ENCODE data around the gene KLHL2. TPM values are rescaled to one million over a fixed set of nuclear protein-coding genes. Genes with fewer than 3 reads are reported as not detected.
A peak's percentile ranks its signal among the peaks of the same experiment; 100 is the strongest.

KLHL2 gene
- total RNA-seq, 1 experiment from 2014 or later = 14.2 TPM

DNA sequence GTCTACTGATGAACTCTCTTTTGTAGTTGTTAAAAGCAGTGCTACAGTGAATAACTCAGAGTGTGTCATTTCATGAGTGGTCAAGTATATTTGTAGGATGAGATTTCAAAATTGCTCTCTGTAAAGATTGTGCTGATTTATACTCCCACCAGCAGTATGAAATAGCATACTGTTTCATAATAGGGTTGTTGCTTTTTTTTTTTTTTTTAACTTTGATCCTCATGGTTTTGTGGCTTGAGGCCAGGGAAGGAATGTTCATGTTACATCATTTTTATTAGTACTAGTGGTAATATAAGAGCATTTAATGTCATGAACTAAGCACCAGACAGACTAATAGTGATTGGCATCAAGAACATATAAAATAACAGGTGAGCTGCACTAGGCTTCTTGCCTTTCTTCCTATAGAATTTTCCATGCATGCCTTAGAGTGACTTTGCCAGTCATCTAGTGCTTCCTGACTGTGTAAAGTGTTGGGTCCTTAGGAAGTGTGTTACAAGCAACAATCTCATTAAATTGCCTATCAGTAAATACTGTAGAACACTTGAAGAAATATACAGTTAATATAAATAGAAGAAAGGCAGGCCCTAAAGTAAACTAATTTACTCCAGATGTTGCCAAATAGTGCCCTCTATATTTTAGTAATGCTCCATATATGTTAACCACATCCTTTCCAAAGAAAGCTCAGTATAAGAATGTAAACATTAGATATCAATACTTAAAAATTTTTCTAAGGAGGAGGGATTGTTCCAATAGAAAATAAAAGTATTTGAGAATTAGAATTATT lies 81.5 kb downstream of the KLHL2 start:
- peak; percentile 14 for DNase-seq (ENCODE audit: low read depth)

DNA sequence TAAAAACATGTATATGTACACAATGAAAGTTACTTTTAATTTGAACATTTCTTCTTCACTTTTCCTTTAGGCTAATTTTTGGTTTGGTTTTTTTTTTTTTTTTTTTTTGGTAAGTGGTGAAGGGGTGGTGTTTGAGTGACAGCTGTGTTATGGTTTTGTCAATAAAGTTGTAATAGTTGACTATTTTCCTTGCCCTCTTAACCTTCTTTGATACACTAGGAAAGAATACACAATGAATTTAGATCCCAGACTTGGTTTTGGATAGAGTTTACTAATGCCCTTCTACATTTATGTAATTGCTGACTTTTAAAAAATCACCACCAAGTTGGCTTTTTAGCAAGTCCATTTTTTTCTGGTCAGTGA lies 82.0 kb downstream of the KLHL2 start:
- DNase-seq (ENCODE audit: low read depth) = no peak

DNA sequence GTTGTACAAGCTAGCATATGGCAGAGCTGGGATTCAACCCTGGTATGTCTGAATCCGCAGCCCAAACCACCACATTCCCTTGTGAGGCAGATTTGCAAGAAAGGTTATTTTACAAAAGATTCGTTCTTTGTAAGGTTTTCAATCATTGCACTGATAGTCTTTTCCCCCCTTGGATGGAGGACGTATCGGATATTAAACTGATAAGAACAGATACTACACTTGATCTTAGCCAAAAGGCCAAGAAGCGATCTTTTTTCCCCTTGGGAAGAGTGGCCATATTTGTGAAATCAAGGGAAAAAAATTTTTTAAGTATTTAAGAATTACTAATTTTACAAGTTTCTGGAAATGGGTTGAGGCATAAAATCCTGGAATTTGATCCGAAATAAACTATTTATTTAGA lies 85.7 kb downstream of the KLHL2 start:
- DNase-seq (ENCODE audit: low read depth) = no peak

DNA sequence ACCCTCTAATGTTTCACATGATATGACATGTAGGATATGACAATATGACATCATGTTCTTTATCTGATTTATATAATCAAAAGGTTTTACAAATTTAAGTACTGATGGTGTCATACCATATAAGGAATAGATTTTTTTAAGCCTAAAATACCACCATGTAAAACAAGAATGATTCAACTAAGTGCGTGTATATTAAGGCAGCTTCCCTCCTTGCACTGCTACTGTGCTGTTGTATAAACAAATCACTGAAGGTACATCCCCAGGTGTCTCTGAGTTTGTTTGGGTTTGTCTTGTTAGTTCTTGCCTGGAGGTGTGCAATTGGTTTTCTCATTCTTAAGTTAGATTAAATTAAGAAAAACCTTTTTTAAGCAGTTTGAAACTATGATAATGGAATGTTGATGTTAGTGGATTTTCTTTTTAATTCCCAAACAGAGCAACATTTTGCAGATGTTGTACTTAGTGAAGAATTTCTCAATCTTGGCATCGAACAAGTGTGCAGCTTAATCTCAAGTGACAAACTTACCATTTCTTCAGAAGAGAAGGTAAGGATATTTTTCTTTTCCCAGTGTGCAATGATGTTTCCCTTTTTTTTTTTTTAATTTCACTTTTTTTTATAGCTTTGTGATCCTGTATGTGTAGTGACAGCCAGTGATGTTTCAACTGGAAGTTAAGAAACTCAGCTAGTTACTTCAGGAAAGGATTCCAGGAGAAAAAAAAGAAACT lies 86.7 kb downstream of the KLHL2 start:
- DNase-seq (ENCODE audit: low read depth) = no peak

DNA sequence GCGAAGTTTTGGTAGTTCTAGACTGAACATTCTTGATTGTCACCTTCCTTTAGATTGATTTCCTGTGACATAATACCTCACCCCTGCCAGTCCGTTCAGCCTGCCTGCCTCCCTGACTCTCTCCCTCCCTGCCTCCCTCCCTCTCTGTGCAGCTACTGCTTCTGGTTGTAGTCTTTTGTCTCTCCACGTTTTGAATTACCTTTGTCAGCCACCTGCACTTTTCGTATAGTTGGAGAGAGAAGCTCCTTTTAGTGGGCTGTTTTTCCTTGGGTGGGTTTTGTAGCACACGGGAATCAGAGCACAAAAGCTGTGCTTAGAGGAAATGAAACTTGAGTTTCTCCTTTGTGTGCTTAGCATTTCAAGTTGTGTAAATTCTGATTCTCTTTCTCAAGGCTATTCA lies 87.5 kb downstream of the KLHL2 start:
- no peak for DNase-seq (ENCODE audit: low read depth)

DNA sequence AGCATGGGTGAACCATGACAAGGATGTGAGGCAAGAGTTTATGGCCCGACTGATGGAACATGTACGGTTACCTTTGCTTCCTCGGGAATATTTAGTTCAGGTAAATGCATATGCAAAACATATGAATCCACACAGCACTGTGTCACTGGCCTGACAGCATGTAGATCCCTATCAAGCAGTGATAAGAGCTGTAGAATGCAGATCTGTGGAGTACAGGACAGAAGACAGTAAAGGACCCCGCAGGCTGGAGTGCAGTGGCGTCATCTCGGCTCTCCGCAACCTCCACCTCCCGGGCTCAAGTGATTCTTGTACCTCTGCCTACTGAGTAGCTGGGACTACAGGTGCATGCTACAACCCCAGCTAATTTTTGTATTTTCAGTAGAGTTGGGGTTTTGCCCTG lies 90.3 kb downstream of the KLHL2 start:
- no peak for DNase-seq (ENCODE audit: low read depth)

DNA sequence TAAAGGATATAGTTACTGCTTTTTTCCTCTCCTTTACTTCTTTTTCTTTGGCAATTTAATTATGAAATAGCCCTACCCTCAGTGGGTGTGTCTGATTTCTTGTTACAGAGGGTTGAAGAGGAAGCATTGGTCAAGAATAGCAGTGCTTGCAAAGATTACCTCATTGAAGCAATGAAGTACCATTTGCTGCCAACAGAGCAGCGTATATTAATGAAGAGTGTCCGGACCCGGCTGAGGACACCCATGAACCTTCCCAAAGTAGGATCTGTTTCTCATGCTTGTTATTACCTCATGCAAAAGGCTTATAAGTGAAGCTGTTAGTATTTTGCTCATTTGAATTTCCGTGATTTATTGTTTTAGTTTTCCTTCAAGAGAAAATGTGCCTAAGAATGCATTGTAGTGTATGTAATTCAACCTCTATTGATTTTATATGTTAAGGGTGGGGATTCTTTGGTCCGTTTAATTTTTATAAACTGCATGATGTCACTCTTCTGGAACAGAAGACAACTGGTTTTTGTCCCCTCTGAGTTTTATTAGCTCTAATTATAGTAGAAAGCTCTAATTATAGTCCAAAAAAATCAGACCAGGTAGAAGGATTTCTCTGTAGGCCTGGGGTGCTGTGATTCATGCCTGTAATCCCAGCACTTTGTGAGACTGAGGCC lies 92.2 kb downstream of the KLHL2 start:
- no peak for DNase-seq (ENCODE audit: low read depth)

DNA sequence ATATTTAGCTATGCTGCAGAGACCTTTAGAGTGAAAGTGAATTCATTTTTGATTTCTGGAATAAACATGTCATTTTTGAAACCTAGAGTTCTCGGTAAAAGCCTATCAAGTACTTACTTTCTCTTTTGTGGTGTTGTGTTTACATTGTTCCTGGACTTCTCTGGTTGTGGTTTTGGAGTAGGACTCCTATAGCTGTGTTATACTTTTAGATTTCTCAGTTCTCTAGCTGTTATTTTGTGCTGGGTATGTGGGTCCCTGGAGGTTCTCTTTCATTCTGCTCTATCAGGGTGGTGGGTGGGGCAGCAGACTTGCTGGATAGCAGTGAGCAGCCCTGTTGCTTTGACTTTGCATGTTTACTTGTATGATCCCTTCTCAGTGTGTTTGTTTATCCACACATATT lies 94.5 kb downstream of the KLHL2 start:
- peak; percentile 15 for DNase-seq (ENCODE audit: low read depth)

DNA sequence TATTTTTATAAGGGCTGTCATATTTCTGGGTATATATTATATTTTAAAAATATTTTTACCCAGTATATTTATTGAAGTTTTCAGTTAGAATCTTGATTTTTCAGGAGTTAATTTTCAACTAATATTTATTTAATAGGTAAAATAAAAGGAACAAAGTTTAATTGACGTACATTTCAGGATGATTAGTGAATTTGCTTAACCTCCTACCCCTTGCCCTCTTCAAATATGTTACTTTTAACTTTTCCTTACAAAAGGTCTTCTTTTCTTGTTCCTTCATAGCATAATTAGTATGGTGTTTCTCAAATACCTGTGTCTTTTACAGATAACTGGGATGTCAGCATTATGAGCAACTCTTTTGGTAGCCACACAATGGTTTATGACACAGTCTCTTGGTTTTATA lies 95.3 kb downstream of the KLHL2 start:
- no peak for DNase-seq (ENCODE audit: low read depth)

DNA sequence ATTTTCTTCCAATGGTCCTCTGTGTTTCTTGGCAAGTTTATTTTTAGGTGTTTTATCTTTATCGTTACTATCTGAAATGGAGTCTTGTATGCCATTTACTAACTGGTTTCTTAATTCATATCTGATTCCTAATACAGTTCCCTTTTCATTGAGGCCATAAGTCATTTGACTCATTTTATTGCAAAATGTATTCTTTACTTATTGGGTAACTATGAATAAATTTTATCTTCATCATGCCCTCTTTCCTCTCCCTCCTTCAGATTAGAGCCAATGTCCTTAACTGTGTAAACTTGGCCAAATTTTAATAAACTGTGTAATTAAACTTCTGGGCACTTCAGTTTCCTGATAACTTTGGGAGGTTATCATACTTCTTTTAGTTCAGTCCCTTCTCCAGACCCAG lies 100.8 kb downstream of the KLHL2 start:
- no peak for DNase-seq (ENCODE audit: low read depth)

DNA sequence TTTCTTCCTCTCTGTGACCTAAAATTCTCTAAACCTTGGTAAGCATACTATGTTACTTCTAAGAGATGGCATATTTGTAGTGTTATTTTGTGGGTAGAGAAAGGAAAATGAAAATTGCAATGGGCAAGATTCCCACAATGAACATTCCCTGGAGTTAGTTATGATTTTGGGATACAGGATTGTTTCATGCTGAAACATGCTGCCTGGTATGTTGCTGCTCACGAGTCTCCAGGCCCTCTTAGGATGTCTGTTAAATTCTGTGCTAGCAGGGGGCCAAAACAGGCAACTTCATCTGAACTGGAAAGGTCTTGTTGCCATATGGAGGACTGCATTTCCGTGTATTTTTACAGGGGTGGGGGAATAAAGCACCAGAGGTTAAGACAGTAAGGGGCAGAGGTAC lies 101.2 kb downstream of the KLHL2 start:
- no peak for DNase-seq (ENCODE audit: low read depth)

DNA sequence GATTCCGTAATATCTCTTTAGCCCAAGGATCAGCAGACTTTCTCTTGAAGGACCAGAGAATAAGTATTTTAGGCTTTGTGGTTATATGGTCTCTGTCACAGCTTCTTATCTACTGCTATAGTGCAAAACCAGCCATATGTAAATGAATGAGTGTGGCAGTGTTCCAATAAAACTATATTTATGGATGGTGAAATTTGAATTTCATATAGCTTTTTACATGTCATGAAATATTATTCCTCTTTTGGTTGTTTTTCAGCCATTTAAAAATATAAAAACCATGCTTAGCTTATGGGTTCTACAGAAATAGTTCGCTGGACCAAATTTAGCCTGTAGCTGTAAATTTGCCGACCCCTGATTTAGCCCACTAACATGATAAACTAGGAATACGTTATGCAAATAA lies 102.1 kb downstream of the KLHL2 start:
- DNase-seq (ENCODE audit: low read depth) = no peak

DNA sequence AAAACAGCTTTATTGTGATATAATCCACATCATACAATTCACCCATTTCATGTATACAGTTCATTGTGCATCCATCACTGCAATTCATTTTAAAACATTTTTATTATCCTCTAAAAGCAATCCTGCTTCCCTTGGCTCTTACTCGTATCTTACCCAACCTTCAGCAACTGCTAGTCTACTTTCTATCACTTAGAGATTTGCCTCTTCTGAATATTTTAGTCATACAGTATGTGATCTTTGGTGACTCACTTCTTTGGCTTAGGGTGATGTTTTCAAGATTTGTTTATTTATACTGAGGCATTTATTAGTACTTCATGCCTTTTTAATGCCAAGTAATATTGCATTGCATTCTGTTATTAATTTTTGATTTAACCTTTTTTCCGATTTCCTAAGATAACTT lies 105.1 kb downstream of the KLHL2 start:
- no peak for DNase-seq (ENCODE audit: low read depth)

DNA sequence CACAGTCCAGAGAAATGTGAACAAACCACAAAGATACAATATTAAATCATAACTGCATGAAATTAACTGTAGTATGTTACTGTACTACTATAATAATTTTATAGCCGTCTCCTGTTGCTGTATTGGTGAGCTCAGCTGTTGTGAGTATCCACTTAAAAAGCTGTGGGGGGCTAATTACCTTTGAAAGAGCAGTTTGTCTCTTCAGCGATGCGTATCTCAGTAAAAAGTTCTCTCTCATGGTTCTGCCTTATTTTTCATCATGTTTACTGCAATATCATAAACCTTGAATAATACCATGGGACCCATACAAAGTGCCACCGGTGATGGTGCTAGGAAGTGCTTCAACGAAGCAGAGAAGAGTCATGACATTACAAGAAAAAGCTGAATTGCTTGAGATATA lies 111.7 kb downstream of the KLHL2 start:
- no peak for DNase-seq (ENCODE audit: low read depth)

DNA sequence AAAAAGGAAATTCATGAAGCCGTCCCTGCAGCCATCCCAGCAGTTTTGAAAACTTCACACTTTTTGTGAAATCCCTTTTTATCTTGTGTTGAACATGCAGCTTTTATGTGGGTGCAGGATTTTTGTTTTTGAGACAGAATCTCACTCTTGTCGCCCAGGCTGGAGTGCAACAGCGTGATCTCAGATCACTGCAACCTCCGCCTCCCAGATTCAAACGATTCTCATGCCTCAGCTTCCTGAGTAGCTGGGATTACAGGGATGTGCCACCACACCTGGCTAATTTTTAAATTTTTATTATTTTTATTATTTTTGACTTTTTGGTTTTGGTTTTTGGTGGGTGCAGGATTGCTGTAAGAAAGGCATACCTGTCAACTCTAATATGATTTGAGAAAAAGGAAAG lies 112.1 kb downstream of the KLHL2 start:
- no peak for DNase-seq (ENCODE audit: low read depth)

DNA sequence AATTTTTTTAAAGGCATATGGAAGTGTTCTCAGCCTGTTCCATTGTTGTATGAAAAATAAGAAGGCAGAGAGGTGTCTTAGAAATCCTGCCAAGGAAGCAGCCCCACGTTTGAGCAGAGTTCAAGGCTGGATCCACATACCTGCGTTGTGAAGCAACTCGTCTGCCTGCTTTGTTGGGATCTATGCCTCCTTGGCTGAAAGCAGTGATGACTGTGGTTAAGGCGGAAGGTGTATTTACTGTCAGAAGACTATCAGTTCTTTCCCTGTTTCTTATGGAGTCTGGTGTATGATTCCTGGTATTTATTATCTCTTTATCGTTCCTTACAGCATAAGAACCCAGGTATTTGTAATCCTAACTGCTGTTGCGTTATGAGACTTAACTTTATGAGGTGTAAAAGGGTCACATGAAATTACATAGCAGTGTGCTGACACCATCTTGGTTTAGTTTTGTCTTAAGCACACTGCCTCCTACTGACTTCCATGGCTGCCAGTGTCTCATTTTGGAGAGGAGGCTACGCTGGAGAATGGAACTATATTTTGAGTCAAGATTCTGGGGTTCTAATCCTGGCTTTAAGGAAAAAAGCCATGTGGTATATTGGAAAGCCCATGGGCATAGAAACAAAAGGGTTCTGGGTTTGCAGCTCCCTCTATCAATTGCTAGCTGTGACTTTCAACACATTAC lies 117.0 kb downstream of the KLHL2 start:
- DNase-seq (ENCODE audit: low read depth) = no peak

DNA sequence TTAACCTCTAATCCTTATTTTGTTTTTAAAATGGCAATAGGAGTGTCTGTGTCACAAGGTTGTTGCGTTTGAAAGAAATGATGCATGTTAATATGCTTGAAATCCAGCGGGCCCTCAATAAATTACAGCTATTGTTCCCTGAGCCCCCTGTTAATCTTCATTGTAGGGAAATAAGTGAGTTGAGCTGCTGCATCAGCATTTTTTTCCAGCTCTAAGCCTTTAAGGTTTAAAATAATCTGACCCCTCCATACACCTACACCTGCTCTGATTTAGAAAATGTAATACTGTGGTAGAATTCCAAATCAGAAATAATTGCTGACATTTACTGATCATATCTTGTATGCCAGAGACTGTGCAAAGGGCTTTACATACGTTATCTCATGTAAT lies 117.5 kb downstream of the KLHL2 start:
- DNase-seq (ENCODE audit: low read depth) = no peak

DNA sequence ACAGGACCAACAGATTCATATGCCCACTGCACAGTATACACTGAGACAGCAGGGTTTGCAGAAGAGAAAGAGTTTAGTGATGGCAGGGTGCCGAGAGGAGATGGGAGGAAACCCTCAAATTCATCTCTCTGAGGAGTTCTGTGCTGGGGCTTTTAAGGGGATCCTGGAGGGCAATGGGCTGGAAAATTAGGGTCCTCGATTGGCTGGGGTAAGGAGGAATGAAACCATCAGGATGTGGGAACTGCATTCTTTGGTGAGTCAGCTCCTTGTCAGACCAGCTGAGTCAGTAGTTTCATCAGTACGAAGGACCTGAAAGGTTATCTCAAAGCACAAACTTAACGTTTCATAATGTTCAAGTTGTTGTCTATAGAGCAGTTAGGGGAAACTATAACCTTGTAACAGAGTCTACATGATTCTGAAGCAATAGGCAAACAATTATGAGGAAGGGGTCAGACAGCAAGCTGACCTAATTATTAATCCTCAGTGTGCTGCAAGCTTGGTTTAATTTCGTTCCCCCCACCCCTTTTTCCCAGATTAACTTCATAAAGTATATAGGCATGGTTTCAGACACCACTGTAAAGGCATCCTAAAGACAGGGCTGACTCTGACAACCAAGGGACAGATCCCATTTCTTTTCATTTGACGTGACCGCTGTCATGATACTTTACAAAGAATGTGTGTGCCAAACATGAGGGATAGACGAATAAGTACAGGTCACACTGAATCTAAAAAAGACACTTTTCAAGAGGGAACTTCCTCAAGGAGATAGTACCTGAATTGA lies 118.6 kb downstream of the KLHL2 start:
- DNase-seq (ENCODE audit: low read depth) = peak; percentile 90

DNA sequence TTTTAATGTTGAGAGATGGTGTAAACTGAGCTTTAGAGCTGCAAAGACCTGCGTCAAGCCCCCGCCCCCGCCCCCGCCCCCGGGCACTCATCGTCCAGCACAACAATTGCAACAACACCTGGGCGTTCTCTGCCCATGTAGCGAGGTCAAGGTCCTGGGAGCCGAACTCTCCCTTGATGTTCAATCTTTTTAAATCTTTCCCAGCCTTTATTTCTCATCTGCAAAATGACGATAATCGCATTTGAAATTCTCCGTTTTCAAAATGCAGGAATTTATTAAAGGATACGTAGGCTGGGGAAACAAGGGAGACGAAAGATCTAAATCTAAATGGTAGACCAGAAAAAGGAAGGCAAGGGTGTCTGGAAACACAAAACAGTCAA lies 119.5 kb downstream of the KLHL2 start:
- peak; percentile 15 for DNase-seq (ENCODE audit: low read depth)

DNA sequence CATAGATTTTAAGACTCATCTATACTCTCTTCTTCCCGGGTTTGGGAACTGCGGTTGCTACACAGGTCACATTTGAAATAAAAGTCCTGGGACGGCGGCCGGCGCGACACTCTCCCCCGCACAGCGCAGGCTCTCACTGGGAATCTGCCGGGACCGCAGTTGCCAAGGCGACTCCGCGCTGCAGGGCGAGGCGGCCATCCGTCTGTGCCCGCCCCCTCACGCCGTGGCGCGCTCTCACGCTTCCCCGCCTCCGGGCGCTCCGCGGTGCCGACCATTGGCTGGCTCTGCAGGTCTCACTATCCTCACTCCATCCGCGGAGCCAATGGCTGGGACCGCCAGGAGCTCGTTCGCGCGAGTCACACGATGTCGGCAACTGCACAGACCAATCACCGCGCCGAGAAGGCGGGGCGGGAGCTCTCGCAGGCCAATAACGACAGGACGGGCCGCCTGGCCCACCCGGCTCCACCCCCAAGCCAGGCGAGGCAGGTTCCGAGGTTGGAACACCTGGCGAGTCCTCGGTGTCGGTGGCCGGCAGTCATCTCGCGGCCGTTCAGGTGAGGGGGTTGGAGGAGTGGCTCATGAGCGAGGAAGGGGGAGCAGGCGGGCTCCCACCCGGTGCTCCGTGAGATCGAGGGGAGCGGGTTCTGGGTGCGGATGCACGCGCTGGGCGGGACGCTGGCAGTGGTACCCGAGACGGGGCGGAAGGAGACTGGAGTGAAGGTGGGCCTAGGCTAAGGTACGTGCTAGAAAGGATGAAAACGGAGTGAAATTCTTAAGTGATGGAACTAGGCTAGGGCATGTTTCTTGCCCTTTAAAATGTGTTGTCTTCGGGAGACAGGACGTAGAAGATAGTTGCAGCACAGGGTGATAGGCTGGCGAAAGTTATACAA lies 120.1 kb downstream of the KLHL2 start, which contains the start of gene MSMO1:
Gene MSMO1 (plus strand): TSS at position 459 of the 890 bp plus-strand sequence. CDS start 5,702 bp downstream, outside the sequence.
- peak; percentile 97 for DNase-seq (ENCODE audit: low read depth)

DNA sequence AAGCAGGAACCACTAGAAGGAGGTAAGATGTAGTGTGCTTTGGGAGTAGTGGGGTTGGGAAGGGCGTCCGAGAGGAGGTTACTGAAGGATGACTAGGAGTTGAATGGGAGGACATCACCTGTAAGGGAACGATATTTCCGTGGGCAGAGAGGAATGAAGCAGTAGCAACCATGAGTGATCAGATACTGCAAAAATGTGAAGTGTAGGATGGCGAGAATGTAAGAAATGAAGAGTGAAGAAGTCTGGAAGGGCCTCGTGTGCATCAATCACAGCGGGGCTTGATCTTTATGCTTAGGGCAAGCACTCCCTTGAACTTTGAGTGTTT lies 120.7 kb downstream of the KLHL2 start:
- DNase-seq (ENCODE audit: low read depth) = no peak
